Activated naive CD4-positive, alpha-beta T cell (primary cell): Measurements from ENCODE around the gene POU4F1.

Experiments
- DNase-seq, 4 experiments: peaks; one replicate each; lab custom pipeline; 2025; lab: John Stamatoyannopoulos, UW

POU4F1 gene

DNA sequence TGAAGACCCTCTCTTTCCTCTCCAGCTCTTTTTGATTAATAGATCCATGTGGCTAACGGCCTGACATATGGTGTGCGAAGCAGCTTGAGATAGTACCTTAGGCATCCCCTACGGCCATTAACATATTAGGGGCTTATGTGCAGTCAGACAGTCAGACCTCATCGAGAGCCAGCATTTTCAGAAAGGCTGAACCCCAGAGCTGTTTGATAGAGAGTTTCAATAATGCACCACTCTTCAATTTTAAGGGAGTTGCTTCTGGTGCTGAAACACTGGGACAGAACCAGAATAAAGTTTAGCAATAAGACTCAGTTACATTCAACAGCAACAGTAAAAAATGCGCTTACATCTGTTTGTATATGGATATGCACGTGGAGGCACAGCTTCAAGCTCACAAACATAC lies 10.8 kb downstream of the POU4F1 start:
- DNase-seq: no peak

- no peak for DNase-seq
Measured at GRCh38 chr13:78589206-78589605, 14.1 kb downstream of the POU4F1 start.

- DNase-seq: no peak
Measured at GRCh38 chr13:78587395-78587794, 16.0 kb downstream of the POU4F1 start.

GRCh38 chr13:78586706-78587105 lies 16.6 kb downstream of the POU4F1 start:
- DNase-seq: no peak

GRCh38 chr13:78576261-78576660 lies 27.1 kb downstream of the POU4F1 start:
- no peak for DNase-seq

DNA sequence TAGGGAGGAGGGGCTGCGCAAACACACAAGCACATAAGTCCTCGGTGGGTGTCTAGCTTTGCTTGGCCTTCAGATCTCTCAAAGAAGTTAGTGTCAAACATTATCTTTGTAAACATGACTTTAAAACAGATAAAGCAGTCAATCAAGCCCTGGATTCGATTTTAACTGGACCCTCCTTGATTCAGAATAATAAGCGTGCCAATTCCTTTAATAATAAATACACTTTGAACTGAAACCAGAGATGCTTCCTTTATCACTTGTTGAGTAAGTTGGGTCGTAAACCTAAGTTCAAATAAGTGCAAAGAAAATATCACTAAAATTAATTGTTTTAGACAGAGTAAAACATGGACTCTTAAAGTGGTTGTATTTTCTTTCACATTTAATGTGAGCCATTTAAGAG lies 30.9 kb downstream of the POU4F1 start:
- DNase-seq: no peak

DNA sequence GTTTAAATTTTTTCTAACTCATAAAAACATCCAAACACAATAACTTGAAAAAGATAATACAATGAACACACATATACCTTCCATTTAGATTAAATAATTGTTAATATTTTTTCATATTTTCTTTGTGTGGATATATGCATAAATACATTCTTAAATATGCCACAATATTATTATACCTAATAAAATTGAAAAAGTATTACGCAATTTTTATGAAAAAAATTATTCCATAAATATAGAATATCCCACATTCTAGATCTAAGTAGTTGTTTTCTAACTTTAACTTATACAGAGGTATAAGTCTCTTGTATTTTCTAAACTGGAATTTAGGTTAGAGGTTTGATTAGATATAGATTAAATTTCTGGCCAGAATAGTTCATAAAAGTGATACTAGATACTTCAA lies 34.3 kb downstream of the POU4F1 start:
- DNase-seq: no peak

DNA sequence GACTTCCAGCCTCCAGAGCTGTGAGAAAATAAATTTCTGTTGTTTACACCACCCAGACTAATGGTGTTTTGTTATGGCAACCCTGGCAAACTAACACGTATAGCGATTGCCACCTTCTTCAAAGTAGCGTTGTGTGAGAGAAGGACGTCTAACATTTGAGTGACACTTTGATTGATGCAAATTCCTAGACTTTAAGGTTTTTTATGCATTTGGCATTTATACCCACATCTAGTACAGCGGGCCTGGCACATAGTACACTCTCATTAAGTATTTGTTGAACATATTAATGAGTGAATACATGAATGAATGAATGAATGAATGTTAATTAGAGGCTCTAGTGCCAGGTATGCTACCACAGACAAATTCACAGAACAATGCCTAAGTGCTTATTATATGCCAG lies 36.7 kb downstream of the POU4F1 start:
- DNase-seq: no peak

GRCh38 chr13:78562237-78562889 lies 41.0 kb downstream of the POU4F1 start:
- no peak for DNase-seq
